ENCODE results near the gene TRIO.

The TRIO gene

GRCh38 chr5:14250748-14251701 is 107.9 kb downstream of the TRIO start:
- no peak for DNase-seq

- no peak for DNase-seq
These were observed 108.6 kb downstream of the TRIO start for GRCh38 chr5:14251733-14252132.

- DNase-seq: no peak
These were observed 109.7 kb downstream of the TRIO start for GRCh38 chr5:14252793-14253192.

- DNase-seq: no peak
These were observed 111.5 kb downstream of the TRIO start for GRCh38 chr5:14254686-14255085.

GRCh38 chr5:14256026-14256690 is 113.0 kb downstream of the TRIO start:
- no peak for DNase-seq

- no peak for DNase-seq
These were observed 113.7 kb downstream of the TRIO start for GRCh38 chr5:14256756-14257393.

GRCh38 chr5:14257995-14258403 is 114.9 kb downstream of the TRIO start:
- no peak for DNase-seq

GRCh38 chr5:14258840-14259239 is 115.7 kb downstream of the TRIO start:
- DNase-seq: no peak

GRCh38 chr5:14260637-14261036 is 117.5 kb downstream of the TRIO start:
- DNase-seq: no peak

GRCh38 chr5:14261235-14261634 is 118.1 kb downstream of the TRIO start:
- DNase-seq: no peak

GRCh38 chr5:14261856-14262611 is 118.9 kb downstream of the TRIO start:
- DNase-seq: no peak

- no peak for DNase-seq
These were observed 120.0 kb downstream of the TRIO start for GRCh38 chr5:14263113-14263512.

GRCh38 chr5:14263699-14264098 is 120.6 kb downstream of the TRIO start:
- DNase-seq: no peak

GRCh38 chr5:14264605-14265316 is 121.6 kb downstream of the TRIO start:
- DNase-seq: peak; percentile 90

- no peak for DNase-seq
These were observed 122.4 kb downstream of the TRIO start for GRCh38 chr5:14265570-14265969.

GRCh38 chr5:14266171-14266570 is 123.0 kb downstream of the TRIO start:
- DNase-seq: no peak

GRCh38 chr5:14266686-14267085 is 123.5 kb downstream of the TRIO start:
- DNase-seq: no peak

GRCh38 chr5:14267166-14267838 is 124.2 kb downstream of the TRIO start:
- DNase-seq: no peak

GRCh38 chr5:14267991-14268708 is 125.0 kb downstream of the TRIO start:
- DNase-seq: no peak

GRCh38 chr5:14268738-14269137 is 125.6 kb downstream of the TRIO start:
- peak; percentile 51 for DNase-seq

GRCh38 chr5:14269395-14269794 is 126.3 kb downstream of the TRIO start:
- DNase-seq: no peak
